Activated CD4-positive, alpha-beta T cell treated with anti-CD3 and anti-CD28 coated beads, Interleukin-2, amount 50 U/mL, for 16 hours (primary cell): ENCODE results near the gene TECR.
"Not testable (repeated sequence)": the region's sequence is repeated elsewhere in the genome, so short reads cannot be mapped to it uniquely, and the experiment has no call there.

Source experiments
- DNase-seq: peaks from one replicate; pipeline ENCODE4 v3.0.0-alpha.2; 2020

The TECR gene

DNA sequence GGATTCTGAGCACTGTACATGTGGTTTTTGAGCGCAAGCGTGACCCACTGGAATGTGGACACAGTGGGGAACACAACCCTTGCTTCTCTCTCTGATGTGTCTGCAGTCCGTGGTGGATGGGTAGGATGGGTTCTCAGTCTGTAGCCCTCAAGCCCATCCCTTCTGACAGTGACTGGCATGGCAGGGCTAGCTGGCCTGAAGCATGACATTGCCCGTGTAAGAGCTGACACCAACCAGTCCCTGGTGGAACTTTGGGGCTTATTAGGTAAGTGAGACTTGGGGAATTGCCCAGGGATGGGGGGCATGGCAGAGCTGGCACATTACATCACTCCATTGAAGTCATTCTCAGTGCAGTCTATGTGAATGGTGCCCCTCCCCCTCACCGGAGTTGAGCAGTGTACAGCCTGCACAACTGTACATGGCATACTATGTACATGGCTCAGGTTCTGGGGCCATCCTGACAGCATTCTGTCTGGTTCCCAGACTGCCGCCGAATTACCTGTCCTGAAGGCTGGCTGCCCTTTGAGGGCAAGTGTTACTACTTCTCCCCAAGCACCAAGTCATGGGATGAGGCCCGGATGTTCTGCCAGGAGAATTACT, 70.3 kb downstream of the TECR start:
- DNase-seq = no peak

DNA sequence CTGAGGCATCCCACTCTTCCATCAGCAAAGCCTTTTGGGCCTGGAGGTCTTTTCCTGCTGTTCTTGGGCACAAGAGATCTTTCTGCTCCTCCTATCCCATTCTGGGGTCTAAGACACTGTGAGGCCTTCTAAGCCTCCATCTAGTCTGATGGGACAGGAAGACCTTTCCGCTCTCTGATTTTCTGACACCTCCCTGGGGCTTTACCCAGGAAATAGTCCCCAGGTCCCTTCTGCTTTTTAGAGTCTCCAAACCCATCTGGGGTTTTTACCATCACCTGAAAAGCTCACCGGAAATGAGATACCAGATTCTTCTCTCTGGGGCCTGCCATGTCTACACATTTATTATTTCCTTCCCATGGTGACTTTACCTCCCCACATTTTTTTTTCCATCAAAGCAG, 74.6 kb downstream of the TECR start:
- no peak for DNase-seq

DNA sequence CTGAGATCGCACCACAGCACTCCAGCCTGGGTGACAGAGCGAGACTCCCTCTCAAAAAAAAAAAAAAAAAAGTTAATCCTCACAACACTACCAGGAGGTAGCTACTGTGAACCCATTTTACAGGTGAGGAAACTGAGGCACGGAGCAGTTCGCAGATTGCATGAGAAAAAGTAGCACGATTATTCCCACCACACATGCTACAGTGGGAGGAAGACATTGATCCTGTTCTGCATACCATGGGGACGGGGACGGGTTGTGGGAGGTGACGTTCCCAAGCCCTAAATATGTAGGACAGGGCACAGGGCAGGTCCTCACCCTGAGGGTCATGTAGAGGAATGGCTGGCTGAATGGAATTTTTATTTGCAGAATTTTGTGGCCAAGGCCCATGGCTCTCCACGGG, 77.2 kb downstream of the TECR start:
- no peak for DNase-seq

GRCh38 chr19:14611051-14611450, 81.7 kb downstream of the TECR start:
- no peak for DNase-seq

DNA sequence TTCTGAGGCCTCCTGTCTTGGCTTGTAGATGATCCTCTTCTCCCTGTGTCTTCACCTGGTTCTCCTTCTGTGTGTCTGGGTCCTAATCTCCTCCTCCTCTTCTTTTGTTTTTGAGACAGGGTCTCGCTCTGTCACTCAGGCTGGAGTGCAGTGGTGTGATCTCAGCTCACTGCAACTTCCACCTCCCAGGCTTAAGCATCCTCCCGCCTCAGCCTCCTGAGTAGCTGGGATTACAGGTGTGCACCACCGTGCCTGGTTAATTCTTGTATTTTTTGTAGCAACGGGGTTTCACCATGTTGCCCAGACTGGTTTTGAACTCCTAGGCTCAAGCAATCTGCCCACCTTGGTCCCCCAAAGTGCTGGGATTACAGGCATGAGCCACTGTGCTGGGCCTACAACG, 82.8 kb downstream of the TECR start:
- DNase-seq = not testable (repeated sequence)

GRCh38 chr19:14612657-14613056, 83.3 kb downstream of the TECR start:
- no peak for DNase-seq

GRCh38 chr19:14613399-14614098, 84.2 kb downstream of the TECR start:
- not testable (repeated sequence) for DNase-seq

DNA sequence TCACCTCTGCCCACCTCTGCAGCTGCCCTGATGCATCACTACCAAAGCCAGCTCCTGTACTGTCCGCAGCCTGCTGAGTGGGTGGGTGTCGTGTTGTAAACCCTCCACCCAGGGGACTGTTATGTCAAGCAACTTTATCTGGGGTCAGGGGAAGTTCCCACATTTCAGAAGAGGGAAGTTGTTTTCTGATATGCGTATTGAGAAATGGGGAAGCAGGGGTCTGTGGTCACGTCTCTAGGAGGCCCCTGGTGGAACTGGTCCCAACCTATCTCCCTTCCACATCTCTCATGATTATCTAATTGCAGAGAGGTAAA, 84.7 kb downstream of the TECR start:
- DNase-seq = no peak
